ENCODE measurements around the gene RXRG.
A peak's percentile ranks its signal among the peaks of the same experiment; 100 is the strongest.

Gene RXRG

GRCh38 chr1:165367375-165367993, 77.4 kb downstream of the RXRG start:
- Histone ChIP-seq H4K20me1 (ENCODE audit: insufficient read depth, low read length) (no peaks in the 10 kb centered on the region), H3K4me2 (ENCODE audit: low read length) (no peak overlapping the region), H3K9ac (ENCODE audit: low read length) (no peak overlapping the region), H3K36me3 (replicated peaks; ENCODE audit: low read depth, low read length) (no peaks in the 10 kb centered on the region), H3K4me3 (ENCODE audit: low read length) (no peak overlapping the region), H3K27ac (ENCODE audit: low read length) (no peak overlapping the region), H3K79me2 (ENCODE audit: low read length) (no peaks in the 10 kb centered on the region), H3K27me3 (ENCODE audit: low read depth, low read length) (peaks cover 72% of the 10 kb centered on the region), H2AFZ (ENCODE audit: low read depth, low read length) (no peak overlapping the region), H3K4me1 (ENCODE audit: low read length) (no peaks in the 10 kb centered on the region), H3K9me3 (ENCODE audit: insufficient read depth, low read length) (no peaks in the 10 kb centered on the region)
- TF ChIP-seq CTCF (IDR thresholded peaks at IDR 0.05; ENCODE audit: low read depth, low read length): peak; percentile 96
- no peak for TF ChIP-seq EZH2phosphoT487 (IDR thresholded peaks at IDR 0.05; ENCODE audit: low read depth)

GRCh38 chr1:165365341-165365740, 79.6 kb downstream of the RXRG start:
- Histone ChIP-seq H3K27me3 (ENCODE audit: low read depth, low read length) (peaks cover 57% of the 10 kb centered on the region), H3K79me2 (ENCODE audit: low read length) (no peaks in the 10 kb centered on the region), H2AFZ (ENCODE audit: low read depth, low read length) (no peak overlapping the region)

GRCh38 chr1:165364568-165365133, 80.3 kb downstream of the RXRG start:
- Histone ChIP-seq H3K27ac (ENCODE audit: low read length) (no peak overlapping the region), H3K9ac (ENCODE audit: low read length) (no peak overlapping the region), H3K4me2 (ENCODE audit: low read length) (no peak overlapping the region), H3K27me3 (ENCODE audit: low read depth, low read length) (peaks cover 62% of the 10 kb centered on the region), H3K9me3 (ENCODE audit: insufficient read depth, low read length) (no peaks in the 10 kb centered on the region), H3K36me3 (replicated peaks; ENCODE audit: low read depth, low read length) (no peaks in the 10 kb centered on the region), H3K4me3 (ENCODE audit: low read length) (no peak overlapping the region), H3K79me2 (ENCODE audit: low read length) (no peaks in the 10 kb centered on the region), H2AFZ (ENCODE audit: low read depth, low read length) (no peak overlapping the region), H3K4me1 (ENCODE audit: low read length) (no peaks in the 10 kb centered on the region), H4K20me1 (ENCODE audit: insufficient read depth, low read length) (no peaks in the 10 kb centered on the region)
- TF ChIP-seq CTCF (IDR thresholded peaks at IDR 0.05; ENCODE audit: low read depth, low read length) (no peak), EZH2phosphoT487 (IDR thresholded peaks at IDR 0.05; ENCODE audit: low read depth) (no peak)

More at GRCh38 chr1:165365341-165365740, 79.6 kb downstream of the RXRG start:
- no peak overlapping the region for H3K27ac ChIP-seq (ENCODE audit: low read length)
- no peaks in the 10 kb centered on the region for H4K20me1 ChIP-seq (ENCODE audit: insufficient read depth, low read length)
- no peak overlapping the region for H3K4me2 ChIP-seq (ENCODE audit: low read length)
- TF ChIP-seq CTCF (IDR thresholded peaks at IDR 0.05; ENCODE audit: low read depth, low read length) (no peak), EZH2phosphoT487 (IDR thresholded peaks at IDR 0.05; ENCODE audit: low read depth) (no peak)
- no peaks in the 10 kb centered on the region for H3K9me3 ChIP-seq (ENCODE audit: insufficient read depth, low read length)
- H3K36me3 ChIP-seq (replicated peaks; ENCODE audit: low read depth, low read length): no peaks in the 10 kb centered on the region
- H3K9ac ChIP-seq (ENCODE audit: low read length): no peak overlapping the region
- no peaks in the 10 kb centered on the region for H3K4me1 ChIP-seq (ENCODE audit: low read length)
- H3K4me3 ChIP-seq (ENCODE audit: low read length): no peak overlapping the region

GRCh38 chr1:165356876-165357275, 88.0 kb downstream of the RXRG start:
- Histone ChIP-seq H3K4me3 (ENCODE audit: low read length) (no peak overlapping the region), H3K36me3 (replicated peaks; ENCODE audit: low read depth, low read length) (no peaks in the 10 kb centered on the region), H2AFZ (ENCODE audit: low read depth, low read length) (no peak overlapping the region), H3K4me2 (ENCODE audit: low read length) (no peak overlapping the region), H3K27me3 (ENCODE audit: low read depth, low read length) (peaks cover 17% of the 10 kb centered on the region), H3K9ac (ENCODE audit: low read length) (no peak overlapping the region), H4K20me1 (ENCODE audit: insufficient read depth, low read length) (no peaks in the 10 kb centered on the region), H3K27ac (ENCODE audit: low read length) (no peak overlapping the region), H3K9me3 (ENCODE audit: insufficient read depth, low read length) (no peaks in the 10 kb centered on the region), H3K79me2 (ENCODE audit: low read length) (no peaks in the 10 kb centered on the region), H3K4me1 (ENCODE audit: low read length) (no peaks in the 10 kb centered on the region)
- TF ChIP-seq EZH2phosphoT487 (IDR thresholded peaks at IDR 0.05; ENCODE audit: low read depth) (no peak), CTCF (IDR thresholded peaks at IDR 0.05; ENCODE audit: low read depth, low read length) (no peak)
